ENCODE data around the gene KRT6C.
"Not testable (repeated sequence)": the region's sequence is repeated elsewhere in the genome, so short reads cannot be mapped to it uniquely, and the experiment has no call there.

KRT6C gene

DNA sequence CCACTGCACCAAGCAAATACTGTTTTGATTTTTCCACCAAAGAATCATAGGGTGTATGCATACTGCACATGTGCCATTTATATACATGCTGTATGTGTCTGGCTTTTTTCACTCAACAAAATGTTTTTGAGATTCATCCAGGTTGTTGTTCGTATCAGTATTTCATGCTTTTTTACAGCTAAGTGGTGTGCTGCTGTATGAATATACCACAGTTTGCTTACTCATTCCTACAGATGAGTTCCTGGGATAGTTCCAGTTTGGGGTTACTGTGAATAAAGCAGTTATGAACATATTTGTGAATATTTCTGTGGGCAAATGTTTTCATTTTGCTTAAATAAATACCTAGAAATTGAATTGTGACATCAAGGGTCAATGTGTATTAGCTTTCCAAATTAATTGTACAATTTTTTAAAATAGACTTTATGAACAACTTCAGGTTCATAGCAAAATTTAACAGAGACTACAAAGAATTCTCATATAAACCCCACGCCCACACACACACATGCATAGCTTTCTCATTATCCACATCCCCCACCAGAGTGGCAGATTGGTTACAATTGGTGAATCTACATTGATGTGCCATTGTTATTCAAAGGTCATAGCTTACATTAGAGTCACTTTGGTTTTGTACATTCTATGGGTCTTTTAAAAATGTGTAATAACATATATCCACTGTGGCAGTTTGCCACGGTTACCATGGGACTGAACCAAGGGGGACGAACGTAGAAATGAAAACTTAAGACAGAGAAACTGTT lies 26.4 kb upstream of the KRT6C start:
- DNase-seq (ENCODE audit: low read depth, low spot score): no peak

DNA sequence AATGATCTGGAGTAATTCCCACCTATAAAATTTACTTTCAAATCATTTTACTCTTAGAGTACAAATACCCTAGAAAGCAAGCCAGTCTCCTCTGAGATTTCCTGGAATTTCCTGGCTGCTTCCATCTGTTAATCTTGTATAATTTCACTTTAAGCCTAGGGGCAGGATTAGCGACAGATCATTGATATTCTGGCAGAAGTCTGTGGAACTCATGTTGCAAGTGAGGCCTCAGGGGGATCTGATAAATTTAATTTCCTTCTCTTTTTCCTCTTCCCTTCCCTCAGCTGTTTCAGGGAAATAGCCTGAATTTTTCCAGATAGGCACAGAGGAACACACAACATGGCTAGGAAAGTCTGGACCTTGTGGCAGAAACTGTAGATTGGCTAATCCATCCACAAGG lies 25.3 kb upstream of the KRT6C start:
- DNase-seq (ENCODE audit: low read depth, low spot score): no peak

DNA sequence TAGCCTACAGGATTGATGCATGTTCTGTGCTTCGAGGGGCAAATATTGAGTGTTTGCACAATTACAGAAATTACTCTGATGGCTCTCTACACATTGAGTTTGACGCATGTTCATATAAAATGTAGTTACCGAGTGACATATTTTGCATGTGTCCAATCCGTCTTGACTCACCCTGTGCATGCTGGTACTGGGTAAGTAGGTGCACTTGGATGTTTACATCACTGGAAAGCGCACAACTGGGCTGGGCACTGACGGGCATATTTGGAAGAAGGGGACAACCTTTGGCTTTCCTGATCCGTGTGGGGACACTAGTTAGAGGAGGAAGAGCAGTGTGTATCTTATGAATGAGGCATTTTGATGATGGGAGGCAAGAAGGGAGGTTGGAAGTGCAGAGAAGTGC lies 24.4 kb upstream of the KRT6C start:
- no peak for DNase-seq (ENCODE audit: low read depth, low spot score)

DNA sequence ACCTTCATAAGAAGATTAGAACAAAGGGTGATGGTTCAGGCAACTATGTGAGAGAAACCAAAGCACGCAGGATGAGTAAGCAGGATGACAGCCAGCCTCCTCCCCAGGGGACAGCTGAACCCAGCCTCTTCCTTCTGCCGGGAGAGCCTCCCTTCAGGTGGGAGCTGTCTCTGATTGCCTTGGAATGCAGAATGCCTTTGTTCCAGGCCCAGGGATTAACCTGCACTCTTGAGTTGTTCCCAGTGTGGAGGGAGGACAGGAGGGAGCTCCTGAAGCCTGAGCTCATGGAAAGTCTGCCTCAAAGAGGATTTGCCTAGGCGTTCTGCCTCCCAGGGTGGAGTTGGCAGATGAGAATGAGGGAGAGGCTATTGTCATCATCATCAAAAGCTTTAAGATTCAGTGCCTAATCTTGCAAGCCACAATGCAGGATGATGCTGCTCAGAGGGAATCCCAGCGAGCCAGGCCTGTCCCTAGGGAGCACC lies 23.0 kb upstream of the KRT6C start:
- DNase-seq (ENCODE audit: low read depth, low spot score): no peak

DNA sequence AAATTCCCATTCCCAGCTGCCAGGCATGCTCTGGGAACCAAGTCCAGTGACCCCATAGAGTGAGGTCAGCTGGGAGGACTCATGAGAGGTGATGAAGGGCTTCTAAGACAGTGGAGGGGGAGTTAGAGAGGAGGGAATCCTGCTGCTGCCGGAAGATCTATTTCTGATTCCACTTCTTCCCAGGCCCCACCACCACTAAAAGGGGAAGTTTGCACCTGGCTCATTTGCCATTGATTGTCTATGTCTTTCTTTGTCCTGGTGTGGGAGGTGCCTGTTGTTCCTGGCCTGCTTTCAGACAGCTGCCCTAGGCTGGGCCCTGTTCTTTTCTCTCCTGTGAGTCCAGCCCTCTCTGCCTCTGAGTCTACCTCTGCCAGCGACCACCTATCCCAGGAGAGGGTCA lies 22.4 kb upstream of the KRT6C start:
- DNase-seq (ENCODE audit: low read depth, low spot score): no peak

DNA sequence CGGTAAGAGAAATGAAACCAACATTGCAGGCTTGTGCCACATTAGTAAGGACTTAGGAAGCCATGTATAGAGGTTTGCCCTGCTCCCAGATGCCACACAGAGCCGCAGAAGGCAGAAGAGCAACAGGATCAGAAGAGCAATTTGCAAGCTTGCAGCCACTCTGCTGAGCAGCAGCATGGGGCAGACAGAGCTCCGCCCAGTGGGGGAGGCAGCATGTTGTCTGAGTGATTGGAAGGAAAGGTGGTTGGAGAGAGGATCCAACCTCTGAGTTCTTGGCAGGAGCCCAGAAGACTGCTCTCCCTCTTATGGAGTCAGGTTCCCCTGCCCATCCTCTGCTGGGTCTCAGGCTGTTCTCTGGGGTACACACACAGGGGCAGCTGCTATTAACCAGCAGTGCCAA lies 21.8 kb upstream of the KRT6C start:
- DNase-seq (ENCODE audit: low read depth, low spot score): no peak

DNA sequence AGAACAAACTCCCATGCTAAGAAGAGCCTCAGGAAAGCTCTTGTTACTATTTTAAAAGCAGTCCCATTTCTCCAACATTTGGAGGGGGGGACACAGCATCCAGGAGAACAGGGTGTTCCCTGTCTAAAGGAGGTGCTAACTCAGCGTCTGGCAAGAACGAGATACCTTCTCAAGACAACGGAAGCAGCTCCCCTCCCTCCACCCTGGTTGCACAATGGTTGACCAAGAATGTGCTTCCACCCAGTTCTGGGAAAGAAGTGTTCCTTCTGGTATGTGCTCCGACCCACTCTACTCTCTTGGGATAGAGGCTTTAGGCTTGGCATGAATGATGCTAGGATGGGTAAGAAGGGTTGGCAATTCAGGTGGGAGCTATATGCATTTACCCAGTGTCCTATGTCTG lies 20.9 kb upstream of the KRT6C start:
- DNase-seq (ENCODE audit: low read depth, low spot score): no peak

DNA sequence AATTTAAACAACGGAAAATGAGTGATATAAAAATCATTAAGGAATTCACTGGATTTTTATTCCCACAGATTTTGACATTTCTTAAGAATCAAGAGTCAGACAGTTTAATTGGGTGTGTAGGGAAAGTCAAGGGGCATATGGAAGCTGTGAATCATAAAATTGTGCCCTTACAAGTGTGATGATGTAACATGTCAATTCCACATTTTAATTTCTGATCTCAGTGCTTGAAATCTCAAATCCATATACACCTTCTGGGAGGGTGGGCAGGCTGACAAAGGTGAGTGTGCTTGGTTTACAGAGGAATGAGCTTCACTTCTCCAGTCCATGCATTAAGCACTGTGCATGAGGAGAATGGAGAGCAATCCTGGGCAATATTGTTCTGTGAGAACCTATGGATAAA lies 20.5 kb upstream of the KRT6C start:
- no peak for DNase-seq (ENCODE audit: low read depth, low spot score)

DNA sequence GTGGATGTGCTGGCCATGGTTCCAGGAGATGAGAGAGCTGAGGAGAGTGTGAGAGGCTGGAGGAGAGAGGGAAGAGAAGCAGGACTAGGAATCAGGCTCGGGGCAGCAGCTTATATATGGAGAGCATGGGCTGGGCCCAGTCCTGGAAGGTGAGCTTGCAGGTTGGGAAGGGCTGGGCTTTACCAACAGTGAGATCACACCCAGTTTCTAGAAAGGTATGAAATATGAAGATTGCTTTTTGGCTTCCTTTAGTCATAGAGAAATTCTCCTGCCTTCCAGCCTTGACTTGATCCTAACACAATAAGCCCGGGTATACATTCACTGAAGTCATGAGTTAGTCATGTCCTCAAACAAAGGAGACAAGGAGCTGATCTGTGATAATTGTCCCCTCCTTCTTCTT lies 19.6 kb upstream of the KRT6C start, which contains the start of gene KRT6A:
KRT6A (minus strand) TSS at position 86 of the 400 bp plus-strand sequence; CDS start at position 17, 69 bp downstream.
- no peak for DNase-seq (ENCODE audit: low read depth, low spot score)

DNA sequence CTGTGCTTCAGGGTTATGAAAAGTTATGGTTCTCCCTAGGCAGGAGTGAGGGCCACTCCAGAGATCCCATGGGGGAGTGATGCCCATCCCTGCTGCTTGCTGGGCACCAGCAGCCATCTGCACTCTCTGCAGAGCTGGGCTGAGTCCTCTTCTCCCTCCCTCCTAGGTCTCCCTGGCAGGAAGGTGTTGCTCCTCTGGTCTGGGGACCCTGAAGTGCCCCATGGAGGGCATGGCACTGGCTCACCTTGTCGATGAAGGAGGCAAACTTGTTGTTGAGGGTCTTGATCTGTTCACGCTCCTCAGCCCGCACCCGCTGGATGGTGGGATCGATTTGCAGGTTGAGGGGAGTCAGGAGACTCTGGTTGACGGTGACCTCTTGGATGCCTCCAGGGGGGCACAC lies 18.8 kb upstream of the KRT6C start:
- DNase-seq (ENCODE audit: low read depth, low spot score): not testable (repeated sequence)

DNA sequence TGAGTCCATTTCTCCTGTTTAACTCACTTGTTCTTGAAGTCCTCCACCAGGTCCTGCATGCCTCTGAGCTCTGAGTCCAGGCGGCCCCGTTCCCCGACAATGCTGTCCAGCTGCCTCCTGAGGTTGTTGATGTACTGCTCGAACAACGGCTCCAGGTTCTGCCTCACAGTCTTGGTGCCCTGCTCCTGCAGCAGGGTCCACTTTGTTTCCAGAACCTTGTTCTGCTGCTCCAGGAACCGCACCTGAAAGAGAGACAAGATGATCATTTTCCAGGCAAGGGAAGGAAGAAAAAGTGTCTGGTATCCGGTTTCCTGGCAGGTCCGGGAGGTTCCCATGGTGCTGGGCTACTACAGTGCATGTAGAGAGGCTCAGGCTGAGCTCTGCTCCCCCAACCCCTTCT lies 17.9 kb upstream of the KRT6C start:
- DNase-seq (ENCODE audit: low read depth, low spot score): not testable (repeated sequence)

DNA sequence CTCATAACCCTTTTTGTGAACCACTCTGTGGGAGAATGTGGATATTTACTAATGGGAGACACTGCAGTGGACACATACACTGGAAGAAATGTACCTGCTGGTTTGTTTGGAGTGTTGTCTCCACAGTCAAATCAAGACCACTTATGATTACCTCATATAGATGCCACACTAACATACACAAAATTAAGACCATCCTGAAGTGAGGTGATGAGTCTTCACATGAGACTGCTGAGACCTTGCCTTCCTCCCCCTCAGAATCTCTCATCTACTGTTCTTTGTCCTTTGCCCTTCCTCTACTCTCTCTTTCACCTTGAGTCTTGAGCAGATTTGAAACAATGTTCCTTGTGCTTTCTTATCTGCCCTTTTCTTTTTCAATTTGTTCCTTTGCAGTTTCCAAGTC lies 15.1 kb upstream of the KRT6C start:
- DNase-seq (ENCODE audit: low read depth, low spot score): no peak

DNA sequence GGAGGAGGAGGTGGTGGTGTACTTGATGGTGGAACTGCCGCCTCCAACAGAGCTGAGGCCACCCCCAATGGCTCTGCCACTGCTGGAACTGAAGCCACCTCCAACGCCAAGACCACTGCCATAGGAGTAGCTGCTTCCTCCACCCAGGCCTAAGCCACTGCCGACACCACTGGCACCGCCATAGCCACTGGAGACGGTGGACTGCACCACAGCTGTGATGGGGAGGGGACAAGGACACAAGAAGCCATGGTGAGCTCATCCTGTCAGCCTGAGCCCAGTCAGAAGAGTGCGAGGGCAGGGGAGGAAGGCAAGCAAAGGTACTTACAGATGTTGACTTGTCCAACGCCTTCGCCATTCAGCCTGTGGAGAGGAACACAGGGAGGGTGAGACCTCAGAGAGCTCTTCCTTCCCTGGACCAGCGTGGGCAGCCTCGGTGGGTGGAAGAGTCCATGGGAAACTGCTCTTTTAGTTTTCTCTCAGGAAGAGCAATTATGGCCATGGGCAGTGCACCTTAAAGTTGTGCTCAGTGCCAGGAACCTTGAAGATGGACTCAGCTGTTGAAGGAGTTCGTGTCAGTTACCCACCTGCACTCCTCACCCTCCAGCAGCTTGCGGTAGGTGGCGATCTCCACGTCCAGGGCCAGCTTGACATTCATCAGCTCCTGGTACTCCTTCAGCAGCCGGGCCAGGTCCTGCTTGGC lies 14.3 kb upstream of the KRT6C start:
- not testable (repeated sequence) for DNase-seq (ENCODE audit: low read depth, low spot score)

DNA sequence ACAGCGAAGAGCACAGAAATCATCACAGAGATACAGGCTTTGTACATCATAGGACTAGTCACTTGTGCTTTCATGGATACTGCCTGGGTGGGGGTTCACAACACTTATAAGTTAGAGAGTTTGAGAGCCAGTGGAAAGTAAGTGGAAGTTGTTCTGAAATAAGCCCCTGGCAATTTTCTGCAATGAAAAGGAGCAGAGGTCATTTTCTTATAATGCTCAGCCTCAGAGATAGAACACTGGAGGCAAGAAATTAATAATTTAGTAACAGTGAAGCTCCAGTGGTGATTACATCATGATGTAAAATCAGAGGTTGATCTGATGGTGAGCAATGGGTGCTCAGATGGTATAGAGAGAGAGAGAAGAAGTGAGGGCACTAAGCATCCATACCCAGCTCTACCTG lies 13.6 kb upstream of the KRT6C start:
- no peak for DNase-seq (ENCODE audit: low read depth, low spot score)

DNA sequence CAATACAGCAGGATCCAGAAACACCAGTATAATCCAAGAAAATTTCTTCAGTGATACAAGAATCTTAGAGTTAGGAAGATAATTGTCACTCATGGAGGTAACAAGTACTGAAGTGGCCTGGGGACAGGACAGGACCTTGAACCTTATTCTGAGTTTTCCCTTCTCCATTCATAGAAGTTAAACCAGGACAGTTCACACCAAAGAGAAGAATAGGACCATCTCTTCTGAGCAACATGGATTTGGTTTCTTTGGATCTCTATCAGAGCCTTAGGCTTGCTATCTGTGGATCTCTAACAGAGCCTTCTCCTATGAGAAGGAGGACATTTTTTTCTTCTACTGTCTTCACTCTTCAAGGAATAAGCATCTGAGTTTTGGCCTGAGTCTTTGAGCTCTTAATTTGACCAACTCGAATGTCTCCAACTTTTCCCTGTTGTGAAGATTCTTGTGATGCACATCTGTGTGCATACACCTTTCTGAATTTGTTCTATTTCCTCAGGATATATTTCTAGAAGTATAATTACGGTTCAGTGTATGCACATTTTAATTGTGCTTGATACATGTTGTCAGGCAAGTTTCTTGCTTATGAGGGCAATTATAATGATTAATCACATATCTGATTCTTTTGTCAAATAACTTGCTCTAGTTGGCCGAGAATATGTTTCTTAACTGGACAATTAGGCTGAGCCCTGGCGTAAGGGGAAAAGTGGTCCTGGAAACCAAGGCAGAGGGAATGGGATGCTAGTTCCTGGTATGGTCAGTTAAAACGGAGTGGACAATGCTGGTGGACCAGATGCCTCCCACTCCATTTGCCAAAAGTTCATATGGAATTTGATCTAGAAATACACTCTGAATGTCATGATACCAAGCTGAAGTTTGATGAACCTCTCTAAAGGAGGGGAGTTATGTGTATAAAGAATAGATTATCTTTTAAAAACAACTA lies 12.8 kb upstream of the KRT6C start:
- no peak for DNase-seq (ENCODE audit: low read depth, low spot score)

DNA sequence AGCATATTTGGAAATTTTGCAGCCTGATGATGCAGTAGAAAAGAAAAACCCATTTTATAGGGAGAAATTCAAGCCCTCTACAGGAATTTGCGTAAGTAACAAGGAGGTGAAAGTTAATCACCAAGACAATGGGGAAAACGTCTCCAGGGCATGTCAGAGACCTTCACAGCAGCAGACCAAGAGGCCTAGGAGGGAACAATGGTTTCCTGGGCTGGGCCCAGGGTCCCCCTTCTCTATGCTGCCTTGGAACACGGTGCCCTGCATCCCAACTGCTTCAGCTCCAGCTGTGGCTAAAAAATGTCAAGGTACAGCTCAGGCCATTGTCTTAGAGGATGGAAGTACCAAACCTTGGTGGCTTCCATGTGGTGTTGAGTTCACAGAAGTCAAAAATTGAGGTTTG lies 6.5 kb upstream of the KRT6C start:
- DNase-seq (ENCODE audit: low read depth, low spot score): no peak

DNA sequence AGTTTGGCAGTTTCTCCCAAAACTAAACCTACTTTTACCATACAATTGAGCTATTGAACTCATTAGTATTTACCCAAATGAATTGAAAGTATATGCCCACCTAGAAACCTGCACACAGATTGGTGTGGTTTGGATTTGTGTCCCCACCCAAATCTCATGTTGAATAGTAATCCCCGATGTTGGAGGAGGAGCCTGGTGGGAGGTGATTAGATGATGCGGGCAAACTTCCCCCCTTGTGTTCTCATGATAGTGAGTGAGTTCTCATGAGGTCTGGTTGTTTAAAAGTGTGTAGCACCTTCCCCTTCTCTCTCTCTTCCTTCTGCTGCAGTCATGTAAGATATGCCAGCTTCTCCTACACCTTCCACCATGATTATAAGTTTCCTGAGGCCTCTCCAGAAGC lies 4.0 kb upstream of the KRT6C start:
- DNase-seq (ENCODE audit: low read depth, low spot score): no peak

DNA sequence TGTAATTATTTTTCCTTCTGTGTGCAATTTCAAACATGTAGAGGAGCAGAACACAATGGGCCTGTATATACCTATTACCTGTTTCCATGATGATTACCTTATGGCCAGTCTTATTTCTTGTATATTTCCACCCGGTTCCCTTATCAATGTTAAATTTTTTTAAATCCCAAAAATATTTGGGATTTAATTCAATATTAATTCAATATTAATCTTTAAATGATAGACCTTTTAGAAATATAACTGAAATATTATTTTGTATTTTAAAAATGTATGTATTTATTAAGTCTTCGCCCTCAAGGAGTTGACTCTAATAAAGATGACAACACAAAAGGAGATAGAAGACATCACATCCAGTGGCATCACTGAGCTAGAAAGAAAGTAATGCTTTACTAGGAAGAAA lies 607 bp upstream of the KRT6C start:
- DNase-seq (ENCODE audit: low read depth, low spot score): no peak

DNA sequence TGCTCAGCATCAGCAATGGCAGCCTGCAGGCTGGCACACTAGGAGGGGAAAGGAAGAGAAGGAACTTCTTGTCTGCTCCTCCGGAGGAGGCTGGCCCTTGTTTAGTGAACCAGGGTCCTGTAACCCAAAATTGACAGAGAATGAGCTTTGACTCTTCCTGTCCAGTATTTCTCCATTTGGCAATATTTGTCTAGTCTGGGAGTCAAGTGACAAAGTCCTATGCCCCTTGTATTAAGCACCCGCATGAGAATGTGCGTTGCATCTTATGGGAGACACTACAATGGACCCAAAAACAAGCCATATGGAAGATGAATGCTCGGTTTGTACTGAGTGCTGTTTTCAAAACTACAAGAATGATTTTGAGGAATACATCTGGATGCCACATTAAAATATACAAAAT lies 3.8 kb downstream of the KRT6C start:
- no peak for DNase-seq (ENCODE audit: low read depth, low spot score)

DNA sequence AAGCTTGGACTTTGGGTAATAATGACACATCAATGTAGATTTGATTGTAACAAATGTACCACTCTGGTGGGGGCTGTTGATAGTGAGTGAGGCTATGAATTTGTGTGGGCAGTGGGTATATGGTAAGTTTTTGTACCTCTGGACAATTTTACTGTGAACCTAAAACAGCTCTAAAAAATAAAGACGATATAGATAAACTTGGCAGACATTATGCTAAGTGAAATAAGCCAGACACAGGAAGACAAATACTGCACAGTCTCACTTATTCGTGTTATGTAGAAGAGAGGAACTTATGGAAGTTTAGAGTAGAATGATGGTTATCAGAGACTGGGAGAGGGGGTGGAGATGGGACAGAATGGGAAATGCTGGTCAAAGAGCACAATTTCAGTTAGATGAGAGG lies 8.7 kb downstream of the KRT6C start:
- no peak for DNase-seq (ENCODE audit: low read depth, low spot score)

DNA sequence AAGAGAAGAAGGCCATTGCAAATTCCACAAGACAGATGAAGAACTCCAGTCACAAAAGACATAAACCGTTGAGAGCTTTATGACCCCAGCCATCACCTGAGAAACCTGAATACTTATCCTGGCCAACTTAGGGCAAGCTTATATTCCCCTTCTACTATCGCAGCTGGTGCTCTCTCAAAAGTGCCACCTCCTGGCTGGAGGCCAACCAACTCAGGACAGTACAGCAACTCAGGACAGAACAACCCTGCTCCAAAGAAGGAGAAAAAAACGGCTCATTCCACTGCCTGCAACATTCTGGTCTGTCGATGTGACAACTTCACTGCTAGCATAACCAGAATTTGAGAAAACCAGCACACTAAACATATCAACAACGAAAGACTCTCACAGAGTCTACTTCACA lies 11.9 kb downstream of the KRT6C start:
- DNase-seq (ENCODE audit: low read depth, low spot score): no peak

DNA sequence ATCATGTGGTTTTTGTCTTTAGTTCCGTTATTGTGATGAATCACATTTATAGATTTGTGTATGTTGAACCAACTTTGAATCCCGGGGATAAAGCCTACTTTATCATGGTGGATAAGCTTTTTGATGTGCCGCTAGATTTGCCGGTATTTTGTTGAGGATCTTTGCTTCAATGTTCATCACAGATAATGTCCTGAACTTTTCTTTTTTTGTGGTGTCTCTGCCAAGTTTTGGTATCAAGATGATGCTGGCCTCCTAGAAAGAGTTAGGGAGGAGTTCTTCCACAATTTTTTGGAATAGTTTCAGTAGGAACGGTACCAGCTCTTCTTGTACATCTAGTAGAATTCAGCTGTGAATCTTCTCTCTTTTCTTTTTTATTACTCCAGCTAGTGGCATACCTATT lies 14.7 kb downstream of the KRT6C start:
- DNase-seq (ENCODE audit: low read depth, low spot score): no peak
